ENCODE results near the gene PCED1A. TPM values are rescaled to one million over a fixed set of nuclear protein-coding genes. Genes with fewer than 3 reads are reported as not detected.

PCED1A gene
- total and polyA plus RNA-seq, 4 donors, result 19.2 to 178 (median 39.6) TPM

DNA sequence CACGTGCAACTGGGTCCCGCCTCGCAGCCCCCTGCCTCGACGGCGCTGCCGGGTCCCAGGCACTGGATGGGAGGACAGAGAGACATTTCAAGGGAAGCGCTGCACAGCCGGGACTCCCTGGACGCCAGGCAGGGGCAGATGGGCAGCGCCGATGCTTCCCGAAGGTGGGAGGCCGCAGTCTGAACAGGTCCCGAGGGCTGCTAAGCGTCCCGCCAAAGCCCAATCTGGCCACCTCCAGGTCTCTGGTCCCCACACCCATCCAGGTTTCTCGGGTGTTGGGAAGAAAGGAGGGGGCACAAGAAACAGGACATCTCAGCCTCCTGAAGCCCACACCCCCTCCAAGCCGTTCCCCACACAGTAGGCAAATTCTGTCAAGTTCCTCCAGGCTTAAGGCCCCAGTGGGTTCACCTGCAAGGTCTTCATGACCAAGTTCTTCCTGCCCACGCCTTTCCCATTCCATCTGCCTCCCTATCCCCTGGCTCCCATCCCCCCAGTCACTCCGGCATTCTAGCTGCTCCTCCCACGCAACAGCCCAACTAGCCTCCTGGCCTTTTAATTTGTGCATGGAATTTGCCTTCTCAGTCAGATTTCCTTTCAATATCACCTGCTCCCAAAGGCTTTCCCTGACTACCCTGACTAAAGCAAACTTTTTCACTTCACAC, 34.6 kb downstream of the PCED1A start:
- no peaks in the 10 kb centered on the region for H3K36me3 ChIP-seq (ENCODE audit: control insufficient read depth in 1 of 2, insufficient read depth in 2 of 2, low read length in 1 of 2)
- H3K9me3 ChIP-seq (ENCODE audit: control insufficient read depth, low read length), result no peaks in the 10 kb centered on the region
- DNase-seq, result no peak
- no peaks in the 10 kb centered on the region for H3K4me1 ChIP-seq (ENCODE audit: control insufficient read depth in 1 of 2, insufficient read depth in 2 of 2, low read length in 2 of 2)
- no peak for ATAC-seq (ENCODE audit: low FRiP score)
- 13 to 14% methylated on average over 22 of the region's 22 CpGs for WGBS, 2 donors
- no peak overlapping the region for H3K4me3 ChIP-seq (ENCODE audit: low read length in 2 of 2)
- intact Hi-C loops (cut with DNase I), result no loop called here
- no peaks in the 10 kb centered on the region for H3K27me3 ChIP-seq (ENCODE audit: control insufficient read depth in 1 of 2, insufficient read depth in 2 of 2, low read length in 1 of 2)
- H3K27ac ChIP-seq (ENCODE audit: low read depth in 1 of 2, low read length in 2 of 2), result no peak overlapping the region

DNA sequence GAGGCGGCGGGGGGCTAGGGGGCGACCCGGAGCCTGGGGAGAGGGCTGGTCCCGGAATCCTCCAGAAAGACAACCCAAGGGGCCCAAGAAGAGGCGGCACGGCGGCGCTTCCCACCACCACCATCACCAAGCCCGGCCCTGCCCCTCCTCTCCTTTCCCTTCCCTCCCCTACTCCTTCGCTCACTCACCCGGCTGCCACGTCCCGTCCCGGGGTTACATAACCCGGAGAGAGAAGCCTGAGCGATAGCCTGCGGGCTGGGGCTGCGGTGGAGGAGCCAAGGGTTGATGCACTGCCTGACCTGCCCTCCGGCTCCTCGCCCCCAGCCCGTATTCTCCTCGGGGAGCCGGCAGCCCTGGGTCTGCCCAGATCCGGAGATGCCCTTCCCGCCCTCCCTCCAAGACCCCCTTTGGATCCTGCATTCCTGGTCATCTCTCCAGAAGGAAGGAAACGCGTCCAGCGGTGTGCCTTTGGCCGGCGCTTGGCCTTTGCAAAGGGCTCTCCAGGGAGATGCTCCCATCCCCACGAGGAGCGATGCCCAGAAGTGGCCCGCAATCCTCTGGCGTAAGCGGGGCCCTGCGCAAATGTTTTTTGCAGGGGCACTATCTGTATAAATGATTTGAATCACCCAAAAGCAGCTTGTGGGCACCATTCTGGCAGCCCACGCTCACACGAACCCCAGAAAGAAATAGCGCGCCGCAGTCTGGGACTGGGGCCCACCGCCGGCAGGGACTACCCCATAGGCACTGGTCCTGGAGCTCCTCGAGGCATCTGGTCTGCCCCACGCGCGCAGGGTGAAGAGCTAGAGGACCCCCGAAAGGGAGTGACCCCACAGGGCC, 35.4 kb downstream of the PCED1A start:
- H3K4me1 ChIP-seq (ENCODE audit: control insufficient read depth in 1 of 2, insufficient read depth in 2 of 2, low read length in 2 of 2), result no peaks in the 10 kb centered on the region
- DNase-seq (peak in 1 of 2 donors; percentile 71), ATAC-seq (ENCODE audit: low FRiP score) (peak; percentile 47)
- intact Hi-C loops (cut with DNase I), result no loop called here
- no peaks in the 10 kb centered on the region for H3K27me3 ChIP-seq (ENCODE audit: control insufficient read depth in 1 of 2, insufficient read depth in 2 of 2, low read length in 1 of 2)
- no peak overlapping the region for H3K4me3 ChIP-seq (ENCODE audit: low read length in 2 of 2)
- H3K36me3 ChIP-seq (ENCODE audit: control insufficient read depth in 1 of 2, insufficient read depth in 2 of 2, low read length in 1 of 2), result no peaks in the 10 kb centered on the region
- H3K9me3 ChIP-seq (ENCODE audit: control insufficient read depth, low read length), result no peaks in the 10 kb centered on the region
- no peak overlapping the region for H3K27ac ChIP-seq (ENCODE audit: low read depth in 1 of 2, low read length in 2 of 2)
- 6 to 7% methylated on average over 34 to 49 of the region's 49 CpGs for WGBS, 2 donors

DNA sequence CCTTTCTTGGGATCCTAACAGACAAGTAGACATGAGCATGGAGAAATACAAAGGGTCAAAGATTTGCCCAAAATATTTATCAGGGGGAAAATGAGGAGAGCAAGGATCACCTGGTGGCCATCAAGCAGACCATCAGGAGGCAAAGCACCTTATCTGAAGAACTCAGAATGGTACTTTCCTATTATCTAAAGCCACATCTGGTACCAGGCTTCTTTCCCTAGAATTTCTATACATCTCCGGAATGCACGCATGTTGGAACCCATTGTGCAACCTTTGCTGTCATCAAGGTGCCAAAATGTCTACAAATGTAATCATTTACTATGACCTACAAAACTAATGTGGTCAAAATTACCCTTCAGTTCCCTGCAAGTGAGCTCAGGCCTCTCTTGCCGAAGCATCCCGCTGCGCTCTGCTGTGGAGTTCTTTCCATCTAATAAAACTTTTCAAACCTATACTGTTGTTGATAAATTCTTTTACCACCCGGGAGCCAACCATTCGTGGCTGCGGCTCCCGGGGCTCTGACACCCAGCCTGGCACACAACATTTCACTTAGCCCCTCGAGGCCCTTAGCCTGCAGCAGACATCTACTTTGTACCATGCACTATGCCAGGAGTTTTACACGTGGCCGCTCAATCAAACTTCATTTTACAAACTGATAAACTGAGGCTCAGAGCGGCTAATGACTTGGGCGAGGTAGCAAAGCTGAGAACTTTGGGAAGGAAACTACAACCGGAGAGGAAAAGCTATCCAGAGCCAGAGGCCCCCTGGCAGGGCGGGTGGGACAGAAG, 36.2 kb downstream of the PCED1A start:
- H3K9me3 ChIP-seq (ENCODE audit: control insufficient read depth, low read length), result no peaks in the 10 kb centered on the region
- no peaks in the 10 kb centered on the region for H3K36me3 ChIP-seq (ENCODE audit: control insufficient read depth in 1 of 2, insufficient read depth in 2 of 2, low read length in 1 of 2)
- H3K27me3 ChIP-seq (ENCODE audit: control insufficient read depth in 1 of 2, insufficient read depth in 2 of 2, low read length in 1 of 2), result no peaks in the 10 kb centered on the region
- intact Hi-C loops (cut with DNase I), result no loop called here
- DNase-seq, result no peak
- no peak for ATAC-seq (ENCODE audit: low FRiP score)
- no peak overlapping the region for H3K4me3 ChIP-seq (ENCODE audit: low read length in 2 of 2)
- 48 to 49% methylated on average over 16 of the region's 16 CpGs for WGBS, 2 donors
- H3K4me1 ChIP-seq (ENCODE audit: control insufficient read depth in 1 of 2, insufficient read depth in 2 of 2, low read length in 2 of 2), result no peaks in the 10 kb centered on the region
- no peak overlapping the region for H3K27ac ChIP-seq (ENCODE audit: low read depth in 1 of 2, low read length in 2 of 2)

DNA sequence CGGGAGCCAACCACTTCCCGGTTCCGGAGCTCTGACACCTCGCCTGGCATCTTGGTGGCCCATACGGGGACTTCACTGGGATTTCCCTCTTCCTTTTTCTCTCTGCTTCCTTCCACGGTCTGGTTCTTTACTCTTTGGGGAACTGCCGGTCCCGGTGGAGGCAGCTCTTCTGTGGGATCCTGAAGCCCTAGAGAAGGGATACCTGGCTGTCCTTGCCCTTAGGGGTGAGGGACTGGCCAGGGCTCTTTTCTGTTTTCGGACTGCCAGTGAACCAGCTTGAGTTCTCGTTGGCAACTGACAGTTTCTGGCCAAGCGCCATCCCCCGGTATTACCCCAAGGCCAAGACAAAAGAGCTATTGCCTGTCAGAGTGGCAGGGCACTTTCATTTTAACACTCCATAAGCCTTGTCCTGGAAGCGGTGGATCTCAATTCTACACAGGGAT, 39.1 kb downstream of the PCED1A start:
- WGBS, 2 donors, result 6 to 9% methylated on average over 13 of the region's 13 CpGs
- intact Hi-C loops (cut with DNase I), result no loop called here

DNA sequence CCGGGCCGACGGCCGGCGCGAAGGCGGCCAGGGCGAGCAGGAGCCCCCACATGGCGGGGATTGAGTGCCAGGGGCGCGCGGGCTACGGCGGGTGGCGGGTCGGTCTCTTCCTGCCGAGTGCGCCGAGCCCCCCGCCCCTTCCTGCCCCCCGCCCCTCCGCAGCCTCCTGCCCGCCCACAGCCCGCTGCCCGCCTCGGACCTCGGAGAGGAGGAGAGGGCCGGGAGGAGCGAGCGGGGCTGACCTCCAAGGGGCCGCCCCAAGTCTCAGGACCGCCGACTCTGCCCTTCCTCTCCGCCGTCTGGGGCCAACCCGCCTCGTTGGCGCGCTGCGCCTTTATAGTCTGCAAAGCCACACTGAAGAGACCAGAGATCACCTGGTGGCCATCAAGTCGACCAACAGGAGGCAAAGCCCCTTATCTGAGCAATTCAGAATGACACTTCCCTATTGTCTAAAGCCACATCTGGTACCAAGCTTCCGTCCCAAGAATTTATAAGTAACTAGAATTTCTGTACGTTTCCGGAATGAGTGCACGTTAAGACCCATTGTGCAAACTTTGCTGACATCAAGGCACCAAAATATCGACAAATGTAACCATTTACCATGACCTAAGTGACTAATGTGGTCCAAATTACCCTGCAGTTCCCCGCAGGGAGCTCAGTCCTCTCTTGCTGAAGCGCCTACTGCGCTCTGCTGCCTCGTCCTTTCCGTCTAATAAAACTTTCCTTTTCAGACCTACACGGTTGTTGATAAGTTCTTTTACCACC, 39.8 kb downstream of the PCED1A start, which contains the start of gene CPXM1:
TSS of gene CPXM1 (minus strand) at position 107 of the 765 bp plus-strand sequence. CDS start at position 52, 55 bp downstream.
- Histone ChIP-seq H3K4me1 (ENCODE audit: control insufficient read depth in 1 of 2, insufficient read depth in 2 of 2, low read length in 2 of 2) (no peaks in the 10 kb centered on the region), H3K9me3 (ENCODE audit: control insufficient read depth, low read length) (no peaks in the 10 kb centered on the region), H3K4me3 (ENCODE audit: low read length in 2 of 2) (no peak within 1 kb of the TSS), H3K27me3 (ENCODE audit: control insufficient read depth in 1 of 2, insufficient read depth in 2 of 2, low read length in 1 of 2) (no peaks in the 10 kb centered on the region), H3K36me3 (ENCODE audit: control insufficient read depth in 1 of 2, insufficient read depth in 2 of 2, low read length in 1 of 2) (no peaks in the 10 kb centered on the region), H3K27ac (ENCODE audit: low read depth in 1 of 2, low read length in 2 of 2) (no peak within 1 kb of the TSS)
- peak in 1 of 2 donors; percentile 78 for DNase-seq
- WGBS, 2 donors, result 2 to 4% methylated on average over 29 to 52 of the region's 52 CpGs
- intact Hi-C loops (cut with DNase I), result no loop called here
- peak; percentile 19 for ATAC-seq (ENCODE audit: low FRiP score)

More for the DNA sequence above, 39.1 kb downstream of the PCED1A start:
- no peak overlapping the region for H3K4me3 ChIP-seq (ENCODE audit: low read length in 2 of 2)
- no peaks in the 10 kb centered on the region for H3K27me3 ChIP-seq (ENCODE audit: control insufficient read depth in 1 of 2, insufficient read depth in 2 of 2, low read length in 1 of 2)
- H3K9me3 ChIP-seq (ENCODE audit: control insufficient read depth, low read length), result no peaks in the 10 kb centered on the region
- H3K36me3 ChIP-seq (ENCODE audit: control insufficient read depth in 1 of 2, insufficient read depth in 2 of 2, low read length in 1 of 2), result no peaks in the 10 kb centered on the region
- no peaks in the 10 kb centered on the region for H3K4me1 ChIP-seq (ENCODE audit: control insufficient read depth in 1 of 2, insufficient read depth in 2 of 2, low read length in 2 of 2)
- no peak for DNase-seq
- no peak overlapping the region for H3K27ac ChIP-seq (ENCODE audit: low read depth in 1 of 2, low read length in 2 of 2)
- ATAC-seq (ENCODE audit: low FRiP score), result no peak

DNA sequence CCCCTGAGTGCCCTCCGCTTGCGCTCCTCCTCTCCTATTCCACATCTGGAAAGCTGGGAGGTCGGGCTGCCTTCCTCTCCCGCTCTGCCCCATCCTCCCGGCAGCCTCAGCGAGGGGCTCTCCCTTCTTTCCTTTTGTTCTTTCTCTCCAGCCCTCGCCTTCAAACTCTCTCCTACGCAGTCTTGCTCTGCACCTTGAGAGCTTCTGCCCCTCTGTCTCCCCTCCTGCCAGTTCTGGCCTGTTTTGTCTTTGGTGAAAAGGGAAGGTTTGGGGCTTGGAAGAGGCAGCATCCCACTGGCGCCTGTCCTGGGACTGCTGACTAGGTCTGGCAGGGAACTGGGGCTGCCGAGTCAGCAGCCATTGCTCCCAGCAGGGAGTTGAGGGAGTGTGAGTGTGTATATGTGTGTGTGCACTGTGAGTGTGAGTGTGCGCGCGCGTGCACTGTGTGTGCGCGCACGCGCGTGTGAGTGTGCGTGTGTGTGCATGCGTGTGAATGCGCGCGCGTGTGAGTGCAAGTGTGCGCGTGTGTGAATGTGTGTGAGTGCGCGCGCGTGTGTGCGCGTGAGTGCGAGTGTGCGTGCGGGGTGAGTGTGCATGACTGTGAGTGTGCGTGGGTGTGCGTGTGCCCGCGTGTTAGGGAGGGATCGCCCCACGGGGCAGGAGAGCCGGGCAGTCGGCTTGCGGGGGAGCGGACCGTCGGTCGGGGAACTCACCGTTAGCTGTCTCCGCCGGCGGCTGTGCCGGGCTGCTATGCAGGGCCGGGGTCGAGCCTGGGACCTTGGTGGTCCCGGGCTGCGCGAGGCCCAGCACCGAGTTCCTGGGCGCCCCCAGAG, 40.6 kb downstream of the PCED1A start:
- Histone ChIP-seq H3K36me3 (ENCODE audit: control insufficient read depth in 1 of 2, insufficient read depth in 2 of 2, low read length in 1 of 2) (no peaks in the 10 kb centered on the region), H3K4me1 (ENCODE audit: control insufficient read depth in 1 of 2, insufficient read depth in 2 of 2, low read length in 2 of 2) (no peaks in the 10 kb centered on the region), H3K27me3 (ENCODE audit: control insufficient read depth in 1 of 2, insufficient read depth in 2 of 2, low read length in 1 of 2) (no peaks in the 10 kb centered on the region), H3K4me3 (ENCODE audit: low read length in 2 of 2) (no peak overlapping the region), H3K9me3 (ENCODE audit: control insufficient read depth, low read length) (no peaks in the 10 kb centered on the region), H3K27ac (ENCODE audit: low read depth in 1 of 2, low read length in 2 of 2) (no peak overlapping the region)
- DNase-seq (peak in 1 of 2 donors; percentile 76), ATAC-seq (ENCODE audit: low FRiP score) (no peak)
- 2 to 3% methylated on average over 52 to 61 of the region's 61 CpGs for WGBS, 2 donors
- intact Hi-C loops (cut with DNase I), result no loop called here

DNA sequence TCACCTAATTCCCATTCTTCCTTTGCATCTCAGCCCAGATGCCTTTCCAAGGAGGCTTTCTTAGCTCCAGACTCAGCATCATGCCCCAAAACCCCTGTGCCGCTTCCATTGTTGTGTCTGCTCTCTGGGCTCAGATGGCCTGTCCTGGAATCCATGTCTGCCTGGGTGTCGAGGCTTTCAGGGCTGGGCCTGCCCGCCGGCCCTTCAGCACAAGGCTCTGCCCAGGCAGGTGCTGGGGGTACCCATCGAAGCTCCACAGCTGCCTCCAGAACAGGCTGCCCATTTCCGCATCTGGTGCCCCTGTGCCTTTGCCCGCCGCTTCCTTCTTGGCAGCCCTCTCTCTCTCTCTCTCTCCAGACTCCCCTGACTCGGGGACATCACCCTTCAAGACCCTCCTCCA, 41.2 kb downstream of the PCED1A start:
- Histone ChIP-seq H3K27me3 (ENCODE audit: control insufficient read depth in 1 of 2, insufficient read depth in 2 of 2, low read length in 1 of 2) (no peaks in the 10 kb centered on the region), H3K27ac (ENCODE audit: low read depth in 1 of 2, low read length in 2 of 2) (no peak overlapping the region), H3K4me1 (ENCODE audit: control insufficient read depth in 1 of 2, insufficient read depth in 2 of 2, low read length in 2 of 2) (no peaks in the 10 kb centered on the region), H3K9me3 (ENCODE audit: control insufficient read depth, low read length) (no peaks in the 10 kb centered on the region), H3K4me3 (ENCODE audit: low read length in 2 of 2) (no peak overlapping the region), H3K36me3 (ENCODE audit: control insufficient read depth in 1 of 2, insufficient read depth in 2 of 2, low read length in 1 of 2) (no peaks in the 10 kb centered on the region)
- 60 to 65% methylated on average over 9 of the region's 9 CpGs for WGBS, 2 donors
- DNase-seq (no peak), ATAC-seq (ENCODE audit: low FRiP score) (no peak)
- intact Hi-C loops (cut with DNase I), result no loop called here
